ENCODE data around the gene PHF19.

GRCh38 chr9:120839146-120839545 is 37.8 kb downstream of the PHF19 start:
- TF ChIP-seq EZH2 (IDR thresholded peaks at IDR 0.05; ENCODE audit: insufficient read depth, poor library complexity, severe bottlenecking) = no peak
- TF ChIP-seq EZH2phosphoT487 (IDR thresholded peaks at IDR 0.05; ENCODE audit: insufficient read depth, low read depth) = no peak

Measured in GM23248 (cell line).